A673 (cell line): ENCODE results near the gene OR10J1. TPM values are rescaled to one million over a fixed set of nuclear protein-coding genes. Genes with fewer than 3 reads are reported as not detected.

Experiments used
- Bru-seq: library from RNA; stranded (reverse); fragments of 400-500 nt; gene quantifications from one replicate; lab custom pipeline; 2021; lab: Mats Ljungman, UMichigan
- BruChase-seq, 2 experiments: library from RNA; stranded (reverse); fragments of 400-500 nt; gene quantifications; one replicate each; lab custom pipeline; 2021; lab: Mats Ljungman, UMichigan
- BruUV-seq: library from RNA; stranded (reverse); fragments of 400-500 nt; replicated peaks from 2 replicates; lab custom pipeline; 2021; lab: Mats Ljungman, UMichigan
- CTCF ChIA-PET: fragments of 300-600 bp; sonication (Branson Sonifier 250); formaldehyde crosslinking; loops from one replicate; lab custom pipeline; 2022; ENCODE audit warnings: antibody characterized with exemption; lab: Charles Lee
- POLR2A ChIA-PET: fragments of 300-600 bp; sonication (Branson Sonifier 250); formaldehyde crosslinking; loops from one replicate; lab custom pipeline; 2022; ENCODE audit warnings: antibody characterized with exemption; ENCODE audit not compliant: low non-redundant PET; lab: Charles Lee
- DNase-seq: peaks from one replicate; pipeline ENCODE4 v3.0.0-alpha.2; 2015; ENCODE audit warnings: low spot score
- H3K27ac ChIP-seq: fragments of 200-600 bp; sonication (generic); 2 replicates; pipeline ENCODE4 v1.5.1; 2016; ENCODE audit warnings: mixed run types, low read depth, mild to moderate bottlenecking, mixed read lengths, antibody characterized with exemption, low read length; ENCODE audit not compliant: poor library complexity, severe bottlenecking
- H3K27me3 ChIP-seq: fragments of 200-600 bp; sonication (generic); replicated peaks from 2 replicates; pipeline ENCODE4 v1.6.1; 2017; ENCODE audit warnings: mixed run types, low read depth, mild to moderate bottlenecking, mixed read lengths, antibody characterized with exemption, low read length; ENCODE audit not compliant: insufficient read depth, poor library complexity
- H3K36me3 ChIP-seq: fragments of 200-600 bp; sonication (generic); 2 replicates; pipeline ENCODE4 v1.6.1; 2016; ENCODE audit warnings: mixed run types, mild to moderate bottlenecking, mixed read lengths, antibody characterized with exemption, low read length; ENCODE audit not compliant: insufficient read depth, poor library complexity, severe bottlenecking
- H3K4me1 ChIP-seq: fragments of 200-600 bp; sonication (generic); 2 replicates; pipeline ENCODE4 v1.6.1; 2017; ENCODE audit warnings: mixed run types, mild to moderate bottlenecking, mixed read lengths, antibody characterized with exemption, low read length; ENCODE audit not compliant: insufficient read depth, poor library complexity, severe bottlenecking
- H3K4me3 ChIP-seq: fragments of 200-600 bp; sonication (generic); 2 replicates; pipeline ENCODE4 v1.5.1; 2016; ENCODE audit warnings: low read depth, mixed run types, mild to moderate bottlenecking, mixed read lengths, low read length; ENCODE audit not compliant: poor library complexity, severe bottlenecking
- H3K9me3 ChIP-seq: fragments of 200-600 bp; sonication (generic); 2 replicates; pipeline ENCODE4 v1.6.1; 2016; ENCODE audit warnings: mixed run types, low read depth, mild to moderate bottlenecking, mixed read lengths, antibody characterized with exemption, low read length; ENCODE audit not compliant: poor library complexity, severe bottlenecking
- CTCF ChIP-seq: fragments of 300-800, 200-600 bp; sonication (generic); conservative IDR thresholded peaks from 2 replicates; pipeline ENCODE4 v1.5.1; 2017; ENCODE audit warnings: low read depth, mild to moderate bottlenecking, antibody characterized with exemption, low read length, moderate library complexity, mixed read lengths
- EZH2 ChIP-seq: fragments of 200-600 bp; sonication (generic); IDR thresholded peaks from 2 replicates; pipeline ENCODE4 v1.6.1; 2017; ENCODE audit warnings: borderline replicate concordance, low read depth, mild to moderate bottlenecking, mixed read lengths, antibody characterized with exemption, low read length; ENCODE audit not compliant: poor library complexity, severe bottlenecking
- intact Hi-C: fragments of 100-400 bp; cut with micrococcal nuclease; formaldehyde crosslinking; loops from one replicate; pipeline ENCODE4 v1.10.0; 2022; ENCODE audit not compliant: unreplicated experiment
- long read RNA-seq: library from polyadenylated mRNA; stranded (forward); transcript quantifications from one replicate; pipeline ENCODE4 v2.0.0, GENCODE V29; 2022
- total RNA-seq: library from RNA; stranded (reverse); gene quantifications from 2 replicates; pipeline ENCODE4 v1.2.3, GENCODE V29; 2021

OR10J1 gene
- total RNA-seq (not detected in 2 replicates), Bru-seq, nascent RNA (not detected), BruChase-seq, experiment 1, labeled RNA remaining after a 2-hour chase (not detected), BruChase-seq, experiment 2, labeled RNA remaining after a 6-hour chase (not detected)
- long read RNA-seq = 0 reads

DNA sequence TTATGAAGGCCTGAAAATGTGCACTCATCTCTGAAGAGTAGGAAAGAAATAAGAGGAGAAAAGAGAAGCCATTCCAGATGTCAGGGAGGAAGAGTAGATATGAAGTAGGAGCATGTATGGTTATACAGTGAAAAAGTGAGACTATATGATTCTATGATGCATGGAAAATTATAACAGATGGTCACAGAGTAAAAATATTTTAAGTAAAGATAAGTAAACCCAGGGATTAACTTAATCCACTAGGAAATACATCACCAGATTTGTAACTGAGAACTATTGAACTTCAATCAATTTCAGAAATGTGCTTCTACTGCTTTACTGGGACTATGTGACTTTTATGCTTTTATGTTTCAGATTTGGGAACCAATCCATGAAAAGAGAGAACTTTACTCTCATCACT lies at the start of gene OR10J1:
Gene OR10J1, plus strand, starts transcription at position 301 of the 400 bp plus-strand sequence. Its CDS starts 70 bp downstream, at position 371.
- ChIA-PET POLR2A (no interaction called here), CTCF (no interaction called here)
- Histone ChIP-seq H3K9me3 (no peaks in the 10 kb centered on the region), H3K27me3 (peaks cover 53% of the 10 kb centered on the region), H3K4me3 (no peak within 1 kb of the TSS), H3K36me3 (no peaks in the 10 kb centered on the region), H3K4me1 (no peaks in the 10 kb centered on the region), H3K27ac (no peak within 1 kb of the TSS)
- DNase-seq = no peak
- BruUV-seq = no TSS peak
- no peak for TF ChIP-seq CTCF
- TF ChIP-seq EZH2 = no peak
- intact Hi-C loops = no loop called here

- no peaks in the 10 kb centered on the region for H3K9me3 ChIP-seq
- H3K27me3 ChIP-seq = no peaks in the 10 kb centered on the region
- POLR2A ChIA-PET = no interaction called here
- no TSS peak for BruUV-seq
- no peaks in the 10 kb centered on the region for H3K4me1 ChIP-seq
- no peak overlapping the region for H3K4me3 ChIP-seq
- H3K27ac ChIP-seq = no peak overlapping the region
- TF ChIP-seq EZH2 (no peak), CTCF (no peak)
- H3K36me3 ChIP-seq = no peaks in the 10 kb centered on the region
- DNase-seq = no peak
- intact Hi-C loops = no loop called here
- CTCF ChIA-PET = no interaction called here
Observed at GRCh38 chr1:159406821-159407220, 32.7 kb upstream of the OR10J1 start.

DNA sequence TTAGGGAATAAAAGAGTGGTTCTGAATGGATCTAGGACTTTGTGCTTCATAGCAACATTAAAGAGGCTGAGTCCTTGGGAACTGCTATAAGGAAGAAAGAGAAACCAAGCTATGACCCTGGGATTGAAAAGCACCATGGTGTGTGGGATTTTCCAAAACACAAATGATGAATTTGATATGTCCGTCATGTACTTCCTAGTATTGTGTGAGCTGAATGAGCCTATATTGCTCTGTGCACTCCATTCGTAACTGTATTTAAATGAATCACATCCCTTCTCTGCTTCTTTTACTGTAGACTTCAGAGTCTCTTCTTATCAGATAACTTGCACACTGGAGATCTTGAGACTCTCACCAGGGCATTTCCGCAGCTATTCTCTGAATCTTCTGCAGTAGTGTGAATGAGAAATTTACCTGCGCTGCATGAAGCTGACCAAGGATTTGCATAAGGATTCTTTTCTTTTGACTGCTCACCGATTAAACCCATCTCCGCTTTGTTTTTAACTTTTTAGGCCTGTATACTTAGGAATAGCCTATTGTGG lies 30.6 kb upstream of the OR10J1 start:
- Histone ChIP-seq H3K4me3 (no peak overlapping the region), H3K4me1 (no peaks in the 10 kb centered on the region), H3K27ac (no peak overlapping the region), H3K36me3 (no peaks in the 10 kb centered on the region), H3K9me3 (no peaks in the 10 kb centered on the region), H3K27me3 (no peaks in the 10 kb centered on the region)
- ChIA-PET POLR2A (interaction anchor here (0.6 kb wide), 1 partner anchor 68 kb away, joined by 3 read pairs; no protein-coding TSS in a partner anchor), CTCF (no interaction called here)
- DNase-seq = no peak
- intact Hi-C loops = no loop called here
- BruUV-seq = no TSS peak
- no peak for TF ChIP-seq EZH2
- TF ChIP-seq CTCF = no peak
